SK-N-SH (cell line): ENCODE results near the gene UBE2D3. TPM values are rescaled to one million over a fixed set of nuclear protein-coding genes. Genes with fewer than 3 reads are reported as not detected.

Experiments
- FOSL2 ChIP-seq: IDR thresholded peaks from 2 replicates; pipeline ENCODE4 v1.4.0; 2012; ENCODE audit warnings: low read depth, mild to moderate bottlenecking, moderate library complexity, borderline replicate concordance
- TAF1 ChIP-seq: IDR thresholded peaks from 2 replicates; pipeline ENCODE4 v1.6.1; 2012; ENCODE audit warnings: low read depth, mild to moderate bottlenecking, low read length, moderate library complexity, borderline replicate concordance
- polyA plus RNA-seq, 3 experiments: library from polyadenylated mRNA; depleted of rRNA; stranded (reverse); fragments of >200 nt; gene quantifications; 2 replicates each; pipeline ENCODE4 v1.2.3, GENCODE V29; 2012
- small RNA-seq, 7 experiments: library from RNA; depleted of rRNA; stranded (forward); fragments of <200 nt; gene quantifications; one replicate each; pipeline ENCODE3, GENCODE V24; 2012

The UBE2D3 gene
- polyA plus RNA-seq, 1 of the 3 experiments (the other 2 are of a cell fraction): 216 TPM

GRCh38 chr4:102751941-102752340 is 75.4 kb downstream of the UBE2D3 start (continued):
- TF ChIP-seq FOSL2 (no peak), TAF1 (no peak)

Small RNAs within 50 kb of the gene (small RNA-seq; reads per million reads assigned to genes)
- gene RNU7-151P: 0 reads per million in 7 experiments

Other genes starting within 250 kb of the UBE2D3 start
- gene MANBA, start 66.6 kb downstream of the UBE2D3 start, polyA plus RNA-seq (2012; rRNA removed): 12.0 and 13.4 TPM in 2 replicates
- 21.4 and 23.1 TPM in 2 replicates for gene CISD2, start 41.4 kb upstream of the UBE2D3 start, polyA plus RNA-seq (2012; rRNA removed)
- 0.21 and 0.37 TPM in 2 replicates for gene SLC9B1, start 192.2 kb upstream of the UBE2D3 start, polyA plus RNA-seq (2012; rRNA removed)
- 11.2 and 16.0 TPM in 2 replicates for gene SLC9B2, start 249.2 kb upstream of the UBE2D3 start, polyA plus RNA-seq (2012; rRNA removed)